C1 segment of cervical spinal cord (tissue), 14 donors: ENCODE data around the gene LEMD3.
A peak's percentile ranks its signal among the peaks of the same experiment; 100 is the strongest.

Experiments used
- DNase-seq, 14 donors: peaks; one replicate each; lab custom pipeline; 2025; lab: John Stamatoyannopoulos, UW

The LEMD3 gene

DNA sequence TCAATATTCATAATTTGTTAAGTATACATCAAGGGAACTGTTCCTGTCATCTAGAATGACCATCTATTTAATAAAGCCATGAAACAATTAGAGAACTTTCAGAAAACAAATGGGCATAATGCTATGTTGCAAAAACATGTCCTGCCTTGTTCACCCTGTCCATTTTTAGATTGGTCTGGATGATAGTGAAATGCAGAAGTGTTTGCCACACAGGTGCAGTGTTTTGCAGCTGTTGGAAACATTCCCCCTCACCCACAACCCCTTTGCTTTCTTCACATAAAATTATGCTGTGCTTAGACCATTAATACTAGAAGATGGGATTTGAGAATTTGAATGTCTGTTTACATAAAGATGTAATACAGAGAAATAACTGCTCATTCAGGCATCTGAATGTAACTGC lies 36.5 kb downstream of the LEMD3 start:
- DNase-seq = no peak

DNA sequence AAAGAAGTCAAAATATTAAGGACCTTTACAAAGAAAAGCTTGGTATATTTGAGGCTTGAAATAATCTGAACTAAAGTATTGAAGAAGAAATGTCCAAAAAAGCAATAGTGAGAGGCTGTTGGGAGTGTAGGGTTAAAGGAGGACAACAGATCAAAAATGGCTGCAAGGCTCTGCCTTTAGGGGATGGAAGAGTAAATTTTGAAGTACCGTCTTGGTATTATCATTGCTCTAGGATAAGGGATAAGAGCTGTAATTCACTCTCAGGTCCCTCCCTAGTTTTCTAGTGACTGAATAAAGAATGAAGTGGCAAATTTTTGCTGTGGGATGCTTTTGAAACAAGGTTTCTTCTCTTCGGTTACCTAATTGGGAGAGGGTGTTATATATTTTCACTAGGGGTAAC lies 38.7 kb downstream of the LEMD3 start:
- no peak for DNase-seq

DNA sequence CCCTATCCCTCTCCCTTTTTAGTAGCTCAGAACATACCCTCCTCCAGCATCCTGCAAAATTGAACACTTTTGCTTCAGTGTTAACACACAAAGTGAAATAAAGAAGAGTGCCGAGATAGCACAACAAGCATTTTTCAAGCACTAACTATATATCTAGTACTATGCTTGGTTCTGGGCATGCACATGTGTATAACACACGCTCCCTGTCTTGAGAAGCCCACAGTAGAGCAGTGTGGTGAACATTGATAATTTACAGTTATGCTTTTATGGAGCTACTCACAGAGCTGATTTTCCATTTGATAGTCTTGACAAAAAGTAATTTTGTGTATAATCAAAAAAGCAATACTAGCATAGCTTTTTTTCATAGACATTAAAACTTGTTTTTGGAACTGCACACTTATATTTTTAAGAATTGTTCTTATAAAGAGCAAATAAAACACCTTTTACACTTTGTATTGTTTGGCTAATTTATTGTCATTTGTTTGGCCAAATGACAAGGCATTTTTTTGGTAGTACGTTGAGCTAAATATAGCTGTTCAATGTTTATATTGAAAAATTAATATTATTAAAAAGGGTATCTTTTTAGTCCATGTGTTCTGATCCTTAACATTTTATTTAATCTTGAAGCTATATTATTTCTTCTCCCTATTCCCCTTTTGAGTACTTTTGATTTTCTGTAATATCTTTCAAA lies 39.7 kb downstream of the LEMD3 start:
- no peak for DNase-seq

DNA sequence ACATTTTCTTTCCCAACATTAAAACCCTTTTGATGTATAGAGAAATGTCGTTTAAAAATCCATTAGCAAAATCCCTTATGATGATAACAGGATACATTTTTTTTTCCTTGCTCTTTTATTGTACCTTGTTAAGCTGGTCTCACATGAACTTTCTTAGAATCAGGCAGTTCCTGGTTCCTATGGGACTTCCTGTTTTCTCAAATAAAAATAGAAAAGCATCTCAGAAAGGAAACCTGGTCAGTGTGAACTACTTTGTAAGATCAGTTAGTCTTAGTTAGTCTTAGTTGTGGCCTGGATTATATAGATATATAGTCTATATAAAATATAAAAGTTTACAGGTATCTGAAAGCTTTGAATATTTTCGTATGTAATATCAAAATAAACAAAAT lies 40.3 kb downstream of the LEMD3 start:
- DNase-seq = no peak

DNA sequence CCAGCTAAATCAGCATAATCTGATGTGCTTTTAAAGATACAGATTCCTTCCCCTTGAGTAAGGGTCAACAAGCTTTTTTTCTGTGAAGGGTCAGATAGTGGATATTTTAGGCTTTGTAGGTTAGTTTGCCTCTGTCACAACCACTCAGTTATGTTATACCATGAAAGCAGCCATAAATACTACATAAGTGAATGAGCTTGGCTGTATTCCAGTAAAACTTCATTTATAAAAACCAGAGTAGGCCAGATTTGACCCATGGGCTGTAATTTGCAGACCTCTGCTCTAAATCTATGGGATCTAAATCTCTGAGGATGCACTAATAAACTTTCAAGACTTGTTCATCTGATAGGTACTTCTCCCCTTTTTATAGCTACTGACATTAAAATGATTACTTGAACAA lies 47.7 kb downstream of the LEMD3 start:
- DNase-seq = no peak

DNA sequence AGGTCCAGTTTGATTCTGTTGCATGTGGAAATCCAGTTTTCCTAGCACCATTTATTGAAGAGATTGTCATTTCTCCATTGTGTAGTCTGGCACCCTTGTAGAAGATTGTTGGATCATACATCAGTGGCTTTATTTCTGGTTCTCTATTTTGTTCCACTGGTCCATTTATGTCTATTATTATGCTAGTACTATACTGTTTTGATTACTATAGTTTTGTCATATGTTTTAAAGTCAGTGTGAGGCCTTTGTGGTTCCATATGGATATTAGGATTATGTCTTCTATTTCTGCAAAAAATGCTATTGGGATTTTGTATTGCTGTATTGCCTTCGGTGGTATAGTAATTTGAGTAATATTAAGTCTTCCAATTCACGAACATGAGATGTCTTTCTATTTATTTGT lies 51.4 kb downstream of the LEMD3 start:
- no peak for DNase-seq

DNA sequence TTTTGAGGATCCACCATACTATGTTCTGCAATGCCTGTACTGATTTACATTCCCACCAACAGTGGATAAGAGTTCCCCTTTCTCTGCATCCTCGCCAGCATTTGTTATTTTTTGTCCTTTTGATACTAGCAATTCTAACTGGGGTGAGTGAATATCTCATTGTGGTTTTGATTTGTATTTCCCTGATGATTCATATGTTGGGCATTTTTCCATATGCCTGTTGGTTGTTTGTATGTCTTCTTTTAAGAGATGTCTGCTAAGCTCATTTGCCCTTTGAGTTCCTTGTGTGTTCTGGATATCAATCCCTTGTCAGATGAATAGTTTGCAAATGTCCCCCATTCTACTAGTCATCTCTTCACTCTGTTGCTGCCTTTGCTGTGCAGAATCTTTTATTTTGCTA lies 60.1 kb downstream of the LEMD3 start:
- no peak for DNase-seq

DNA sequence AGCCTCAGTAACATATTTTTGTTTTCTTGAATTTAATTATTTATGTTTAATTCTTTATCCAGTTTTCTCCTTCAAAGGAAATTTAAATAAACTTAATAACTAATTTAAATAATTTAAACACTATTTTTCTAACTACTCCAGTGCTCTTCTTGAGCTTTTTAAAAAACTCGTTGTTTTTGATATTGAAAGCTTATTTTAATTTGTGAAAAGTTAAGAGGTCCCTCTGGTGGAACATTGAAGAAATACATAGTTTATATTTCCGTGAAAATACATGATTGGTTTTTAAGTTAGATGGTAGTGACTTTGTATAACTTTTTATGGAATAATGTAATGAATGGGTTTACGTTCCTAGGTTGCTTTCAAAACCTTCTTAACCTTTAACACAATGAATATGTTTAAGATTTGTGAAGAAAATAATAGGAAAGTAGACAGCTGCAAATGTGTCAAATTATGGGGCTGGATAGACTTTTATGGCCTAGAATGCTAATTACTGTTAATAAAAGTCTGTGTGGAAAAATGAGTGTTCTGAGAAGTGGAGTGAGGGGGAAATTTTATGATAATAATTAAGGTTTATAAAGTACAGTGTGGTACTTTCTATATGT lies 63.2 kb downstream of the LEMD3 start:
- DNase-seq = no peak

DNA sequence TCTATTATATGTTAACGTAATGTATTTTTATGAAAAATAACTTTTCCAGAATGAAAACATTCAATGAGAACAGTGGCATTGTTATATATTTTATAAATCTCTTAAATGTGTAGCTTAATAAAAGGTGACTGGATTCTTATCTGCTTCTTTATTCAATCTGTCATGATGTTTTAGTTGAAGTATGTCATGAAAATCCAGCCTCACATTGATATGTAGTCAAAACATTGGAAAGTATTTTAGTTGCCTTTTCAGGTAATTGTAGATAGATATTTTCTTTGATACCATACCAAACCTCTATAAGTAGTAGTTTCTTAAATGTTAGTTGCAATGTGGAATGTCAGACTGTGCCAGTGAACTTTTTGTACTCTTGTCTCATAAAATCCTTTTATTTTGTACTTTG lies 67.8 kb downstream of the LEMD3 start:
- no peak for DNase-seq

DNA sequence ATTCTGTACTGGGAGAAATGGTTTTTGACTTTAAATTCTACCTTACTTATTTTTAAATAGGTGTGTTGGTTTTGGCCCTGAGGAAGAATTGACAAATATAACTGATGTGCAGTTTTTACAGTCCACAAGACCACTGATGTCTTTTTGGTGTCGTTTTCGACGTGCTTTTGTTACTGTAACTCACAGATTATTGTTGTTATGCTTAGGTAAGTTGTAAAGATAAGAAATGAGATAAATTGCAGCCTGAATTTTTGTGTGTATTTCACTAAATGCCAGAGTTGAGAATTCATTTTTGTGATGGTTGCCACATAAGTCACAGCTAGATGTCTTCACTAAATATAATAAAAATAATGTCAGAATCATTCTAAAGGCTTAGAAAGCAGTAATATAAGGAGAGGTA lies 69.2 kb downstream of the LEMD3 start:
- DNase-seq = no peak

DNA sequence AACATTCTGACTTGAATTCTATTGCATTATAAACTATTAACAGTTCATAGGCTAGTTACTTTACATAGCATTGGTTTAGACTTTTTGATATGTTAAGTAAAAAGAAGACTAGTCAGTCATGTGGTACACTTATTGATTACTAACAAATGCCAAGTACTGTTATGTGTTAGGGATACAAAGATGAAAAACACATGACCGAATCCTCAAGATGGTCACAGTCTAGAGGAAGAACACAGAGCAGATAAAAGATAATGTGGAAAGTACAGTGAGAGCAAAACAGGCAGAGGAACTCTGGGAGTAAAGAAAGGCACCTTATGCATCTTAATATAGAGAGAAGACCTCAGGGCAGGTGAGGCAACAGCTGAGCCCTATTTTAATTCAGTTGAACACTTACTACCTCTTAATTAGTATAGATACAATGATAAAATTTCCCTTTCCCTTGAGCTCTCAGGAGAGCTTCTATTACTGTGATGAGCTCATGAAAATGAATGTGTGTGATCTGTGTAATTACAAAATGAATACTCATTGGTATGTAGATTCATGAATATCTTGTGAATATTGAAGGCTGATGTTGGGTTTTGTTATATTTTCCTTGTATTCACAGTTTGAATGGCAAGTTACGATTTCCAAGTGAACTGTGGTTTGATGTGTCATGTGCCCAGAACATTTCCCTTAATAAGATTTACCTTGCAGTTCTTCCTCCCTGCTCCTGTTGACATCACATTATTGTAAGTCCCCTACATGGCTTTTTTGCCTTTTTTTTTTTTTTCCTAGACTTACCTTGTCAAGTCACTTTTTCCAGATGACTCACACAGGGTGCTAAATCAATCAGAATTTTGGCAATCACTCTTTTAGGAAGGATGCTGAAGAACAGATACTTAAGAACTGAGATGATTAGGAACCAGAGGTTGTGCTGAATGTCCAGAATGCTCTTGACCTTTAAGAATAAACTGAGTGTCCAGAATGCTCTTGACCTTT lies 79.6 kb downstream of the LEMD3 start:
- no peak for DNase-seq

DNA sequence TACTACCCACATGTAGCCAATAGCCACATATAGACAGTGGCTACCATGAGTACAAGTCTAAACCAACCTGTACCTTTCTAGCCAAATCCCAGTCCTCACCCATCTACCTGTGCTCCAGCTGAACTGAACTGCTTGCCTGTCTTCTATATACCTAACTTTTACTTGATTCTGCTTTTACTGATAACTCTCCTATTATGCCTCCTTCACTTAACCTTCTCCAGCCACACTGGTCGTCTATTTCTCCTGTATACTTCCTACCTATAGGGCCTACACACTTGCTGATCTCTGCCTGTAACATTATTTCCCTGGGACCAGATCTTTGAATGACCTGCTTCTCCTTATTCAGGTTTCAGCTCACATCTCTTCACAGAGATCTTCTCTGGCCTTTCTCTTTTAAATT lies 83.1 kb downstream of the LEMD3 start:
- no peak for DNase-seq

DNA sequence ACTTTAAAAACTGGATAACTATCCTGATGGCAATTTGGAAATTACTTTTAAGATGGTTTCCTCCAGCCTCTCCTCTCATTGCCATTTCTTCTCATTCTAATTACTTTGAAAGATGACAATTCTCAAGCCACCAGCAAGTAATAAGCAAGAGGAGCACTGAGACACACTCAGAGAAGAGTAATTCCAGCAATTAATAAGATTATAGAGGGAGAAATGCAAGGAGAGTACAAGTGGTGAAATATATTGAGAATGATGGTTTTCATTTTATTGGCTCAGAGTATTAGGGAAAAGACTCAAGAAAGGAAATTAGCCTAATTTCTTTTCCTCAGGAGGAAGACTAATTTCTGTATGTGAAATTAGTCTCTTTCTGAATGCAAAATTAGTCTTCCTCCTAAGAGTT lies 88.6 kb downstream of the LEMD3 start:
- DNase-seq = no peak

DNA sequence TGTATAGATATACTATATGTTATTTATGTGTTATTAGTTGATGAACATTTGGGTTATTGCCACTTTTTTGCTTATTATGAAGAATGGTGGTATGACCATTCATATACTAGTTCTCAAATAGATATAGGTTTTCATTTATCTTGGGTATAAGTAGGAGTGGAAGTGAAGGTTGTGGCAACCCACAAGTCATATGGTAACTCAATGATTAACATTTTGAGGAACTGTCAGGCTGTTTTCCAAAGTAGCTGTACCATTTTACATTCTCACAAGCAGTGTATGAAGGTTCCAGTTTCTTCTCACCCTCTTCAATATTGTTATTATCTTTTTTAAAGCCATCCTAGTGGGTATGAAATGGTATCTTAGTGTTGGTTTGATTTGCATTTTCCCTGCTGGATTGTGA lies 90.1 kb downstream of the LEMD3 start:
- no peak for DNase-seq

DNA sequence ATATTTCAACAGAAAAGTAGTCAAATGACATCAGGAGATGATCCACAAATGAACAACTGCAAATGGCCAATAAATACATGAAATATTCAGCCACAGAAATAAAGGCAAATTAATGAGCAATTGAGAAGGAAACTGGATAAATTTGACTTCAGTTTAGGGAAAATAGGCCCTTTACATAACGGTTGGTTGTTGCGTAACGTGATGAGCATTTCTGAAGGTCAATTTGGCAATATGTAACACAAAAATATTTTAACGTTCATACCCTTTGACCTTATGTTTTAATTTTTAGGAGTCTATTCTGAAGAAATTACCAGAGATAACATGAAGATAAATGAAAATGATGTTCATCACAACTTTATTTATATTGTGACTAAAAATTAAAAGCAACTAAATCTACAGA lies 94.4 kb downstream of the LEMD3 start:
- DNase-seq = no peak

DNA sequence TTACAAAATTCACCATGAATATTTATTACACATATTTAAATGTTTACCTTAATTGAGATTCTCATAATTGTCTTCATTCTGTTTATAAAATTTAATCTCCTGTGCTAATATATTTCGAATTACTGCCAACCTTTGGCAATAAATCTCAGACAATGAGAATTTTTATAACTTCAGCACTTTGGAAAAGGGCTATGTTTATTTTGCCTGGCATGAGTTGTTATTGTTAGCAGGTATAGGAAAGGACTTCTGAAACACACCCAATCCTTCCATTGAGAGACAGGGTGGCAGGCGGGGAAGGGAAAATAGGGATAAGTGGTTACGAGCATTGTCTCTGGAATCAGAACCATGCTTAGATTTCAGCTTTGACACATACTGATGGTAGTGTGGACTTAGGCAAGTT lies 97.0 kb downstream of the LEMD3 start:
- no peak for DNase-seq

DNA sequence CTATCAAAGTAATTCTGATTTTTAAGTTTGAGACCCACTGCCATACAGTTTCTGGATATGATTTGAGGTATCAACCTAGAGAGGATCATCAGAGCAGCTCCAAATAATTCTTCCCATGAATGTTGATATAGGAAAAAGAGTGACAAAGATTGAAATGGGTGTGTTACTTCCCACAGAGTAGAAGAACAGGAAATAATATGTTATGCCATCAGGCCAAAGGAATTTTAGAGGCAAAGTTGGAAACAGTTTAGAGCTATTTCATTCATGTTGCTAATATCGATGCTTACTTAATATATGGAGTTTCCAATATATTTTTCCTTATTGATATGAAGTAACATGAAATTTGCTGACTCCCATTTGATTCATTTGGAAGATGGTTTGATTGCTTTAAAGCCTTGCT lies 100.2 kb downstream of the LEMD3 start:
- no peak for DNase-seq

DNA sequence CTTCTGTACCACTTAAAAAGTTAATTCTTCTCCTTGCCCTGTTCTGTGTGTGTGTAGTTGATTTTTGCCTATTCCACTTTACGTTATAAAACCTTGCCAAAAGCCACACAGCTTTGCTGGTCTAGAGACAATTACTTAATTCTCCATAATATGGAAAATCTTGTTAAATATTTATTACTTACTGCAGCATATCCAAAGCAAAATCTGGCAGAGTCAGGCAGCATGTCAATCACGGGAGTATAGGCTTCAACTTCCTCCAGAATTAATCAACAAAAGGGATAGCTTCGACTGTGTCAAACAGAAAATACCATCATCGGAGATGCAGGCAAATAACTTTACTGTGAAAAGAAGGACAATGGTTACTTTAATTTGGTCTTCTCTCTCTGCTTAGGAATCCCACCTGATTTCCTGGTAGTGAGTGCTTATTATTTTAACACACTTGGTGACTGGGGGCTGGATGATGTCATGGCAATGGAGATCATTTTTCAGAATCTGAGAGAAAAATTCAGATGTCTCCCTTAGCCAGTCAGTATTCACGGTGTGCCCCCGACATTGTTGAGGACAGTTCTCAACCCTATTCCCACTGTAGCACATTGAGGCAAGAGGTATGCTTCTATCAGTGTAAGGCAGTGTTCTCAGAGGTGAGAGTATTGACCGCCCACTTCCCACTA lies 105.4 kb downstream of the LEMD3 start:
- no peak for DNase-seq

DNA sequence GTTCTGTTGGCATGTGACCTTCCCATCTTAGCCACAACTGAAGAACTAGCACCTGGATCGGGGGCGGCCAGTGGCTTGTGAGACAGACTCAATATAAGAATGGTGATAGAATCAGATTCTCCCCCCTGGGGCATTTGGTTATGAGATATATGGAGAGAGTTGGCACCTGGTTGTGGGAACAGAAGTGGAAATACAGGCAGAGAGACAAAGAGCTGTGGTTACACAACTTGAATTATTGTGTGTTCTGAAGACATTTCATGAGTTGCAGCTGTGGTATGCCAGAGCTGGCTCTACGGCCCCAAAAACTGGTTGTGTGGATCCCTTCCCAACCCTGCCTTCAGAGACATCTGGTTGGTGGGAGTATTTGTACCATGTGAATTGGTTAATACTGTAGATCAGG lies 106.2 kb downstream of the LEMD3 start:
- DNase-seq = no peak

DNA sequence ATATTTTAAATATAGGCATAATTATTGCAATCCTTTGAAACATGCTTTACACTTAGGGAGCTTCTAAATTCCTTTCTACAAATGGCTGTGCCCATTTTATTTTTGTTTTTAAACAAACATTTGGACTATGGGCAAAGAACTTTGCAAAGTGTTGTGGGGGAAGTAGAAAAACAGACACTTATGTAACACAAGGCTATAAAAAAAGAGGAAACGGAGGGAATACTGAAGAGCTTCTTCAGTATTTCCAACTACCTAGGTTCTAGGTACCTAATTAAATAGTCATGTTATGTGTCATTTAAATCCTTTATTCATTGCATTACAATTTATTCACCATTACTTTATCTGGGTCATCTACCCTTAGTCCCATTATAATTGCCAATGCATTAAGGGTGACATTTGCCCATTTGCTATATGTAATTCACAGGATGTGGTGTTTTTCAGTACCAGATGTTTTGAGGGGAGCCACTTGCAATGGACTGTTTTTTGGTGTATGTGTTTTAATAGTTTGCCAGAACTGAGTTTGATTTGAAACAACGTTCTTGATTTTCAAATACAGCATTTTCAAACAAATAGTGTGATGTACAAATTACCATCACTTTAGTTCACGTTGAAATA lies 107.6 kb downstream of the LEMD3 start:
- DNase-seq = no peak

DNA sequence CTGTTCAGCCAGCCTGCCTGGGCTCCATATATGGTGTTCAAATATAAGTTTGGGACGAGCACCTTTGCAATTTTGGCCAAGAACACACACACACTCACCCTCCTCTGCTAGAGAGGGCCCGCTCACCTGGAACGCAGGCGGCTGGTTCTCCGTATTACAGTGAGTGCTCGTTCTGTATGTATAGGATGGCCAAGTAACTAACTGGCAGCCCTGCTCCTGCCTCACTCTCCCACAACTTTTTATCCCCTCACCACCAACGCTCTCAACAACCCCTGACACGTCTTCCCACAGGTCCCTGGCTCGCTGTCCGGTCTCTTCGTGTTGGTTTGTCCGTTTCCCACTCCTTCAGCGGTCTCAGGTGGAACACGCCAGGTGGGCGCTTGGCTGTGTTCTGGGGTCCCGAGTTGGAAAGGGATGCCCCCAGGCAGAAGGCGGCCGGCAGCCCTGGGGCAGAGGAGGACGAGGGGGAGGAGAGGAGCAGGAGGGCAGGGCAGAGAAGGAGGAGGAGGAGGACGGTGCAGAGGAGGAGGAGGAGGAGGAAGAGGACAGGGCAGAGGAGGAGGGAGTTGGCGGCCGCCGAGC lies 108.7 kb downstream of the LEMD3 start:
- DNase-seq = peak in 1 of 14 donors; percentile 55
